GM15510 (cell line): ENCODE data around the gene WNT4.

ENCODE experiments used
- POLR2A ChIP-seq: IDR thresholded peaks from 3 replicates; pipeline ENCODE4 v1.6.1; 2011; ENCODE audit warnings: borderline replicate concordance; ENCODE audit not compliant: insufficient read length; ENCODE audit errors: extremely low read depth

Gene WNT4

DNA sequence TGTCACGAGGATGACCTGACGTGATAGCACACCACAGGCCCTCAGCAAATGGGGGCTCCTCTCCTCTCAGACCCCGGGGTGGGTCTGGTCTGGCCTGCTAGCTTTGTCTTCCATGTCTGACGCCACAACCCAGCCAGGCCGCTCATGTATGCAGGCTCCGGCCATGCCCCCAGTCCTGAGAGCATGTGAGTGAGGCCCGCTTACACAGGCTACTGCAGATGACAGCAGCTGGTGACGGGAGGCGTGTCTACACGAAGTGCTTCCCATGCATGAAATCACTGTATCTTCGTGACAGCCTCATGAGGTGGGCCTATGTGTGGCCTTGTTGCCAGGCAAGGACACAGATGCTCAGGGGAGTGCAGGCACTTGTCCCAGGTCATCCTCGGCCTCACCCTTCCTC lies 16.4 kb downstream of the WNT4 start:
- TF ChIP-seq POLR2A = no peak

DNA sequence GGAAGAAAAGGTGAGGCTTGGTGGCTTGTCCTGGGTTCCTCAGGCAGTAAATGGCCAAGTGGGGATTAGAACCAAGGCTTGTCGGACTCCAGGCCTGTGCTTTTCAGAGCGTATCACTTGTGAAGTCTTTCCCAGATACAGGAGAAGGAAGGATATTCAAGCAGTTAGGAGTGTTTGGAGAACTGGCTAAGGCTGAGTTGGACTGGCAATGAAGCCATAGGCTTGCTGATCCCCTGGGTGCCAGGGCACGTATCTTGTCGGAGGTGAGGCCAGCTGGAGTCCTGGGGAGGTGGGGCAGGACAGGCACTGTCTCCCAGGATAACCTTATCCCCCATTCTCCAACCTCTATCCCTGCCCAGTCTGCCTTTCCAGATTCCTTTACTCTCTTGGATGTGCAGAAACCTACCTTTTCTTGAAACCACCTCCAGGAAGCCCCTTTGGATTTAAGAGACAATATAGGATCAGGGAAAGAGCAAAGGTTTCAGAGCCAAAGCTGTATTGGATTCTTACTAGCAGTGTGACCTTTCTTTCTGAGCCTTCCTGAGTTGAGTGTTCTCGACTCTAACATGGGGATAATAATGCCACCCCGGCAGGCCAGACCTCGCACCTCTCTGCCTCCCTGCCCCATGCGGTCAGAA lies 18.2 kb downstream of the WNT4 start:
- TF ChIP-seq POLR2A = no peak

DNA sequence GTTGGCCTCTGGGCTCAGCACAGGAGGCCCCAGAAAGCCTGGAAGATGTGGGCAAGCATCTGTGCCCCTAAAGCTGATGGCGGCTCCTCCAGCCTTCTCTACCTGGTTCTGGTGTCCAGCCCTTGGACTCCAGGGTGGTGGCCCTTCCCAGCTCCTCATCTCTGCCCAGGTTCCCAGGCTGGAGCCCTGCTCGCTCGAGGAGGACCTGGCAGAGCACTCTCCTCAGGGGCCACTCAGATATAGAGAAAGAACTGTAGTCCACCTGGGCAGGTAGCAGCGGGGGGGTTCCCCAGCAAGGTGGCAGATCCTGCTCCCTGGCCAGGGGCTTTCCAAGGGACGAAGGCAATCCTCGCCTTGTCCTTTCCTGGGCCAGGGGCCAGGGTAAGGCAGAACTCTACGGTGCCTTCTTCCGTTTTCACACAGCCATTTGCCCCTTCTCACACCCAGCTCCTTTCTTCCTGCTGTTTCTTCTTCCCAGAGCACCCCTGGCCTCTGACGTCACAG lies 18.9 kb downstream of the WNT4 start:
- TF ChIP-seq POLR2A = no peak

DNA sequence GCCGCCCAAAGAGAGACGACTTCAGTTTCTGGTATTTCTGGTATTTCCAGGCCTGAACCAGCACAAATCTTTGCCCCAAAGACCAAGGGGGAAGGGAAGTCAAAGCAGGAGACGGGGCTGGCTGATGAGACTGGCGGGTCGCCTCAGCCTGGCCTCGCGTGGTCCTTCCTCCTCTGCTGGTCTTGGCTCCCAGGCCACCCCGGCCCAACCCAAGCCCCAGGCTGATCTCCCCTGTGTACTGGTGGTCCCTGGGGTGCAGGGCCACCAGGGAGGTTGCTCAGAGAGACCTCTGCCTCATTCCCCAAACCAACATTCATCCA lies 19.9 kb downstream of the WNT4 start:
- no peak for TF ChIP-seq POLR2A

DNA sequence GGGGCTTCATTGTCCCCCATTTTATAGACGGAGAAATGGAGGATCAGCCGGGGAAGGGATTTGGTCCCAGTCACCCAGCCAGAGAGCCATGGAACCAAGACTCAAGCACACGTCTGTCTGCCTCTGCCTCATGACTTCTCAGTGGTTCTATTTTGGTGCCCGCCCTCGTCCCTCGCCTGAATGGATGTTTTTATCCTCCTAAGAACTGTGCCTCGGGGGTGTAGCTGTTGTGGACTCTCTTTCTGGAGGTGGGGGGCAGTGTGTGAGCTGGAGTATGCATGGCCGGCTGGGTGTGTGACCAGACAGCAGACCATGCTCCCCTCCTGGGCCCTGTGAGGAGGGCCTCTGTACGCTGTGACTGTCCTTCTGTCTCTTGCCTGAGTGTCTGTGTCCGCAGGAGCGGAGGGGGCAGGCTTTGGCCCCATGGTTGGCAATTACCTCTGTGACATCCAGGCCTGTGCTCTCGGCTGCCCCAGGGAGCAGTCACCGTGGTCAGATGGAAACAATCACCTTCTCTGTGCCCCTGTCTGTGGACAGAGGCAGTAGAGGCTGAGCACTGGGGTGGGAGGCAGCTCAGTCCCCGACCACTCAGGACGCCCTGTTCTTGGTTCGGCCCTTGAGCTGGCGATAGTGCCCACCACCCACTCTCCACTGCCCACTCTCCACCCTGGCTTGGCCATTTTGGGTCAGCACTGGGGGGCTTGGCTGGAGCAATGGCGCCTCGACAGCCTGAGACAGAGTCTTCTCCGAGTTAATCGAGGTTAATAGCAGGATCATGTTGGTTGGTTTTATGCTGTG lies 20.4 kb downstream of the WNT4 start:
- no peak for TF ChIP-seq POLR2A

DNA sequence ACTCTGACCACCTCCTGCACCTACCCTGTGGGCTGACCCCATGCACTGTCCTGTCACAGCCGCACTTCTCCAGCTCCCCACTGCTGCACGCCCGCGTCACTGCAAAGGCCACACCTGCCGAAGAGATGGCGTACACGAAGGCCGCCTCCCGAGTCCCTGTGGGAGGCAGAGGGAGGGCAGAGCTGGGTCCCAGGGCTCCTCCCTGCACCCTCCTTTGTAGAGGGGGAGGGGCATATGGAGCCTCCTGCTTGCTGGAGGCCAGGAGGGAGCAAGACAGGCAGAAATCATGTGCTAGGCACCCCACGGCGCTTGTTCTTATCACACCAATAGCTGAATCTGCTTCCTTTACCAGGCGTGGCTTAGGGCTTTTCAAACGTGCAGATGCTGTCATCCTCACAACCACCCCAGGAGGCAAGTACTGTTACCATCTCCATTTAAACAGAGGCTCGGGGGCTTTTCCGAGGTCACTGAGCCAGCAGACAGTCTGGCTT lies 21.4 kb downstream of the WNT4 start:
- no peak for TF ChIP-seq POLR2A

DNA sequence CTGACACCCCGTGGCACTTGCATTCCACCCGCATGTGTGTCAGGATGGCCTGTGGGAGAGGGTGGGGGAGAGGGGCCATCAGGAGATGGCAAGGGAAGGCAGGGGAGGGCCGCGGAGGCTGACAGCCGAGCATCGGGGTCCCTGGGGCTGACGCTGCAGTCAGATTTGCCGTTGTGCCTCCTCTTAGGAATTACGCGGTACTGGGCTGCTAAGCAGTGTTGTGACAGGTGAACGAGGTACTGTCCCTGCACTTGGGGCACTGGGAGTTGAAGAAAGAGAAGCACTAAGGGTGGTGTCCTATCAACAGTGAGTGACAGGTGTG lies 22.5 kb downstream of the WNT4 start:
- TF ChIP-seq POLR2A = no peak

DNA sequence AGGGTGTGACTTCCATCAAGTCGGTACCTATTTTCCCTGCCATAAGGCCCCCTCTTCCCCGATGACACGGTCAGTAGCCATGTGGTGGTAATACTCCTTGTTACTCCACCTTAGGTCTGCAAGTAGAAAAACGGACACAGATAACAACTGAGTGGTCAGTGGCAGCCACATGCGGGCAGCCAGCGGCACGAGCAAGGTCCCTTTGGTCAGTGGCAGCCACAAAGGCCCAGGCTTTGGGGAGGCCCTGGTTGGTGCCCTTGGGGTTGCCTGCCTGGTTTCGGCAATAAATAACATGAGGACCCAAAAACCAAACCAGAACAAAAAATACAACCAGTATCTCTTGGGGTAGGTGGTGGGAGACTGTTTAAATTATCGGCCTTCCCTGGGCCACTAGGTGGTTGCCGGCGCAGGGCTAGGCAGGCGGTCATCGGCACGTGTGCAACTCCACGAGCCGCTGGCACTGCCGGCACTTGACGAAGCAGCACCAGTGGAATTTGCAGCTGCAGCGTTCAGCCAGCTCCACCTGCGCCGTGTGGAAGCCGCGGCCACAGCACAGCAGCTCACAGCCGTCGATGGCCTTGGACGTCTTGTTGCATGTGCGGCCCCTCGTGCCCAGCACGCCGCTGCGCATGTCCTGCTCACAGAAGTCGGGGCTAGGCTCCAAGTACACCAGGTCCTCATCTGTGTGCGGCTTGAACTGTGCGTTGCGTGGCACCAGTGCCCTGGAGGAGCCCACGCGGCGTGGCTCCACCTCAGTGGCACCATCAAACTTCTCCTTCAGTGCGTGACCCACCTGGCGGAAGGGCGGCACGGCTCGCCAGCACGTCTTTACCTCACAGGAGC lies 23.1 kb downstream of the WNT4 start:
- TF ChIP-seq POLR2A = no peak

DNA sequence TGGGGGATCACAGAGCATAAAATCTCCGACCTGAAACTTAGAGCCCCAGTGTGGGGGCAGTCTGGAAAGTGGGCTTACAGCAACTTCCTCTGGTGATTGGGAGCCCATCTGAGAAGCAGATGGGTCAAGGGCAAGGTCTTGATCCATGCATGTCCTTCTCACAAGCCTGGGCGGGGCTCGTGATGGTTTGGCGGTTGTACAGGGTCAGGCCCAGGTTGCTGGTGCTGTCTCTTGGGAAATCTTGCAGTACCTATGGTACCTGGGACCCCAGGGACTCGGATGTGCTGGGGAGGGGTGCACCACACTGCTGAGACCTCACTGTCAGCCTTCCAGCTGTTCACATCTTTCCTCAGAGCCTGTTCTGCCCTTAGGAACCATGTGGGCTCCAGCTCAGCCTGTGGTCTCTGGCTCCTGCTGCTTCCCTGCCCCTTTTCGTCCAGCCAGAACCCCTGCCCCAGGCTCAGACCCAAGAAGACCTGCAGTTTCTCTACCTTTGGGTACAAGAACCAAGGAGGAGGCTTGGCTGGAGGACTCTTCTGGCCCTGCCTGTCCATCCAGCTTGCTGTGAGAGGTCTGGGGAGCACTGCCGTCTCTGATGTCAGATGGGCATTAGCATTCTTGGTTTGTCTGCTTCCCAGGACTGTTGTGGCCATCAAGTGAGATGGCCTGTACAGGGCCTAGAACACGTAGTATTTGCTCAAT lies 24.5 kb downstream of the WNT4 start:
- TF ChIP-seq POLR2A = no peak

DNA sequence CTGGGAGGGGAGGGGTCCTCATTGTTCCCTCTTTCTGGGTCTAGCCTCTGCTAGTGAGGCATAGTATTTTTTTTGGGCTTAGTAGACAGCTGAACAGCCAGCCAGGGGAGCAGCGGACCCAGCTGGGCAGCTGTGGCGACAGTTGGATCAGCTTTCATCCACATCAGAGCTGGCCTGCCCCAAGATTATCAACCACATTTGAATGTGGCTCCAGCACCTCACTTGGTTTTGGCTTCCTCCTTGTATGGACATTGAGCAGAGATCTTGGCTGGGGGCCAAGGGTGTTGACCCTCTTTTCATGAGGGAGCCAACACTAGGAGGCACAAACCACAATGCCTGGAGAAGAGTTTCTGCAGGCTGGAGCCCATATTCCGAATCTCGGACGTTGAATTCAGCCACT lies 25.0 kb downstream of the WNT4 start:
- TF ChIP-seq POLR2A = no peak

DNA sequence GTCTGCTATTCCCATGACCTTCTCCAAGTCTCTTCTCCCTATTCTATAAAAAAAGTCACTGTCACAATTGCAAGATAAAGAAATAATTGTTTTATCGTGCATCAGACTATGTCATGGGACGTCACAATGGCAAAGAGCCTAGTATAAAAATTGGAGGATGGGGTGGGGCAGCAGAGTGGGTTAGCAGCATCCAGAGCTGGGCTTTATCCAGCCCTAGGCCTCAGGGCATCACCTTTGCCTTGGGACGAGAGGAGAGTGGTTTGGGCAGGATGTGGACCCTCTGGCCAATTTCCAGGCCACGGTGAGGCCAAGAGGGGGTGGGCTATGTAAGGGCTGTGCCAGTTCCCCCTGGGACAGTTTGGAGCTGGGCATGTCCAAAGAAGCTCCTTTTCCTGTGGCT lies 25.7 kb downstream of the WNT4 start:
- TF ChIP-seq POLR2A = no peak

DNA sequence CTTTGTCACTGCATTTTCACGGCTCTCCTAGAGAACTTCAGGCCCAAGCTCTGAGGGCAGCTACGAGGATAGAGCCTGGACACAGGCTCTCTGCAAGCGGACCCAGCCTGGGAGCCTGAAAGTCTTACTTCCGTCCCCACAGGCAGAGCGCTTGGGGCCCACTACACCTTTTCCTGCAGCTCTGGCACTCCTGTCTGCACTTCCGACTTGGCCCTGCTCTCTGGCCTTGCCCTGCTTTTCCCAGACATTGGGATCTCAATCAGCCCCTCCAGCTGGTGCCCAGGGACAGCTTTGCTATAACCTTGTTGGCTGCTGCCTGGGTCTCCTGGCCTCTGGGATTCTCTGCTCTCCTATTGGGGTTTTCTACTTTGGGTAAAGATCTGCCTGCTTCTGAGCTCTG lies 27.6 kb downstream of the WNT4 start:
- no peak for TF ChIP-seq POLR2A

DNA sequence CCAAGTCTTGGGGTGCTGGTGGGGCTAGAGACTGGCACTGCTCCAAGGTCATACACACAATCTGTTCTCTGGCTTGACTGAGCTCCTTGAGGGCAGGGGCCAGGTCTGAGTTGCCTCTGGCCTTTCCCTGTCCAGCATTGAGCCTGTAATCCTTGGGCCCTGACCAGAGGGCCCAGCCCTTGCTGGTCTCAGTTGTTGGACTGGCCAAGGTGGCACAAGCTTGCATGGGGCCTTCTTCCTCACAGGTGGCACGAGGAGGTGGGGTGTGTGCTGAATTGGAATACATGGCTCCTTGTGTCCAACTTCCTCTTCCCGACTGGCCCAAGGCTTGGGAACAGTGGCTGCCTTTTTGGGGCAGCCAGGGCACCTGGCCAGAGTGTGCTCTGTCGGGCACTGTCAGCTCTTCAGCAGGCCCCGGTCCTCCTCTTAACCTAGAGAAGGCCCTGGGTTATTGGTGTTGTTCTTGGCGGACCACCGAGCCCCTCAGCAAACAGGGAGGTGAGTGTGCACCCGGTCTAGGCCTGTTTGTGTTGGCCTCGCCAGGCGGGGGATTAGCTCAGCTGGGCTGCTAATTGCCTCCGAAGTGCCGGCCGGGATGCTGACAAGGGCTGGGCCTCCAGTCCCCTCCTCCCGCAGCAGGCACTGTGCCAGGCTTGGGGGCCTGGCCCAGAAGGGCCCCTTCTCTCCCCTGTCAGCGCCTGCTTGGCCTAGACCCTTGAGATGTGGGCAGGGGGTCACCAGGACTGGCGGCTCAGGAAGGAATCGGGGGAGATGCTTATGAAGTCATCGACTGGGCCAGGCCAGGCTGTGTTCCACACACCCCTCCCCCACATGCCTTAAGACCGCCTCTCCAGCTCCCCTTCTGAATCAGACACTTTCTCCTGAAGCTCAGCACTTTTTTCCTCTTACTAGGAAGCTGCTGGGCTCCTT lies 28.5 kb downstream of the WNT4 start:
- no peak for TF ChIP-seq POLR2A

DNA sequence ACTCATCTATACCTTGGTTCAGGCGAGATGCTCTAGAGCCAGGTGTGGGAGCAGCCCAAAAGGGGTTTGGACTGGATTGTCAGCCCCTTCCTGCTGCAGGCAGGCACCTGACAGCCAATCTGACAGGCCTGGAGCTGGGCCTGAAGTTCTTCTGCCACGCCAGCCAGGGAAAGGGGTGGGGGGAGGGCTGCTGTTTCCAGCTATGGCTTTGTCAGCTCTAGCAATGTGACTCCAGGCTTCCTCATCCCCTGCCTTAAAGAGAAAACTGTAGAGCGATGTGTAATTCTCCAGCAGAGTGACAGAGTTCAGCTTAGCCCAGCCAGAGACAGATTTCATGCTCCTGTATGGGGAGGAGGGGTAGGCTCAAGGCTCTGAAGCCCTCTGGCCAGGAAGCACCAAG lies 30.3 kb downstream of the WNT4 start:
- no peak for TF ChIP-seq POLR2A
